GM18951 (cell line): ENCODE data around the gene ZBED6.
"Not testable (repeated sequence)": the region's sequence is repeated elsewhere in the genome, so short reads cannot be mapped to it uniquely, and the experiment has no call there.

Experiments used
- POLR2A ChIP-seq: IDR thresholded peaks from 4 replicates; pipeline ENCODE4 v1.6.1; 2011; ENCODE audit warnings: mild to moderate bottlenecking; ENCODE audit not compliant: insufficient read length, insufficient read depth; ENCODE audit errors: extremely low read depth
- in situ Hi-C: fragments of 300-500 bp; cut with MboI; formaldehyde crosslinking; loops from one replicate; pipeline ENCODE4 v1.12.0; 2022; ENCODE audit warnings: low sequenced_read_pairs, mixed read lengths, inconsistent platforms; ENCODE audit not compliant: unreplicated experiment

Gene ZBED6

GRCh38 chr1:203794764-203795440 lies 521 bp upstream of the ZBED6 start:
- TF ChIP-seq POLR2A, result no peak
- in situ Hi-C loops, result no loop called here

DNA sequence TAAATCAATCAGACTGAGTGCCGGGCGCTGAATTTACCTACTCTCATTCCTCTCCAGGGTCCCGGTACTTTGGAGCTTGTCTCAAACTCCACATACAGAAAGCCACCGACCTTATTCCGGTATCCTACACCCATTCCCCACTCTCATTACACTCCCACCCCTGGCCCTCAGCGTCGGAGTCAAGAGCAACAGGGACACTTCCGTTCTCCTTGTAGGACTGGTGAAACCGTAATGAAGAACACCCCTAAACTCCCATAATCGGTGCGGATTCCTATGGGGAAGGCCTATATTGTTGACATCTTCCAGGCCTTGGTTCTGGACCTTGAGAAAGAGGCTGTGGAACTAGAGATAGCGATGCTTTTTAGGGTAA lies 798 bp downstream of the ZBED6 start:
- no peak for TF ChIP-seq POLR2A
- in situ Hi-C loops, result no loop called here

- no peak for TF ChIP-seq POLR2A
- in situ Hi-C loops, result no loop called here
Measured at GRCh38 chr1:203797216-203797615, 1.8 kb downstream of the ZBED6 start.

- in situ Hi-C loops, result no loop called here
- TF ChIP-seq POLR2A, result no peak
Measured at GRCh38 chr1:203797948-203798655, 2.7 kb downstream of the ZBED6 start.

DNA sequence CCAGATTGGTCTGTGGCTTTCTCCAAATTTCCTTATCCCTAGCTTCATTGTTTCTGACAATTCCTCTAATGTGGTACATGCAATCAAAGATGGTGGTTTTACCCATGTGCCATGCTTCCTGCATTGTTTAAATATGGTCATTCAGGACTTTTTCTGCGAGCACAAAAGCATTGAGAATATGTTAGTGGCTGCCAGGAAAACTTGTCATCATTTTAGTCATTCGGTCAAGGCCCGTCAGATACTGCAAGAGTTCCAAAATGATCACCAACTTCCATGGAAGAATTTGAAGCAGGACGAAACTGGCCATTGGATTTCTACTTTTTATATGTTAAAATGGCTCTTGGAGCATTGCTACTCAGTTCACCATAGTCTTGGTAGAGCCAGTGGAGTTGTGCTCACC lies 3.7 kb downstream of the ZBED6 start:
- TF ChIP-seq POLR2A, result no peak
- in situ Hi-C loops, result no loop called here

DNA sequence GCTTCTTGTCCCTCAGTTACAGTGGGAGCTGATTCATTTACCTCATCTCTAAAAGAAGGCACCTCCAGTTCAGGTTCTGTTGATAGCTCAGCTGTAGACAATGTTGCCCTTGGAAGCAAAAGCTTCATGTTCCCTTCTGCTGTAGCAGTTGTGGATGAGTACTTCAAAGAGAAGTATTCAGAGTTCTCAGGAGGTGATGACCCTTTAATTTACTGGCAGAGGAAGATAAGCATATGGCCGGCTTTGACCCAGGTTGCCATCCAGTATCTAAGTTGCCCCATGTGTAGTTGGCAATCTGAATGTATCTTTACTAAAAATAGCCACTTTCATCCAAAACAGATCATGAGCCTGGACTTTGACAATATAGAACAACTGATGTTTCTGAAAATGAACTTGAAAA lies 4.5 kb downstream of the ZBED6 start:
- in situ Hi-C loops, result no loop called here

DNA sequence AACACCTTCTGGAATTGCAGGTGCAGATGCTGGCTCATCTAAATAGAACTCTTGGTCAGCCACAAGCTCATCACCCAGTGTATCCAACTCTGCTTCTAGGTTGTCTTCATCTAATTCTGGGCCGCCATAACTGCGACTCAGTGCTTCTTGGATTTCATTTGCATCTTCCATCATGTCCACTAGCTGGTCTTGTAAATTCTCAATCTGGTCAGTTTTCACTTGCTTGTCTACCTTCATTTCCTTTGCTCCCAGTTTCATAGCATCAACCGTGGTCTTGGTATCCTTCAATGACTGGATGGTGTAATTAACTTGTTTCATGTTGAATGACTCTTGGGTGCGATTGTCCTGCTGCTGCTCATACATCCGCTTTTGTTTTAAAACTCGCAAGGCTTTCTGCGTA lies 10.3 kb downstream of the ZBED6 start:
- TF ChIP-seq POLR2A, result no peak
- in situ Hi-C loops, result no loop called here

More for the DNA sequence above, 4.5 kb downstream of the ZBED6 start:
- TF ChIP-seq POLR2A, result no peak

GRCh38 chr1:203807196-203807595 lies 11.8 kb downstream of the ZBED6 start:
- in situ Hi-C loops, result no loop called here

DNA sequence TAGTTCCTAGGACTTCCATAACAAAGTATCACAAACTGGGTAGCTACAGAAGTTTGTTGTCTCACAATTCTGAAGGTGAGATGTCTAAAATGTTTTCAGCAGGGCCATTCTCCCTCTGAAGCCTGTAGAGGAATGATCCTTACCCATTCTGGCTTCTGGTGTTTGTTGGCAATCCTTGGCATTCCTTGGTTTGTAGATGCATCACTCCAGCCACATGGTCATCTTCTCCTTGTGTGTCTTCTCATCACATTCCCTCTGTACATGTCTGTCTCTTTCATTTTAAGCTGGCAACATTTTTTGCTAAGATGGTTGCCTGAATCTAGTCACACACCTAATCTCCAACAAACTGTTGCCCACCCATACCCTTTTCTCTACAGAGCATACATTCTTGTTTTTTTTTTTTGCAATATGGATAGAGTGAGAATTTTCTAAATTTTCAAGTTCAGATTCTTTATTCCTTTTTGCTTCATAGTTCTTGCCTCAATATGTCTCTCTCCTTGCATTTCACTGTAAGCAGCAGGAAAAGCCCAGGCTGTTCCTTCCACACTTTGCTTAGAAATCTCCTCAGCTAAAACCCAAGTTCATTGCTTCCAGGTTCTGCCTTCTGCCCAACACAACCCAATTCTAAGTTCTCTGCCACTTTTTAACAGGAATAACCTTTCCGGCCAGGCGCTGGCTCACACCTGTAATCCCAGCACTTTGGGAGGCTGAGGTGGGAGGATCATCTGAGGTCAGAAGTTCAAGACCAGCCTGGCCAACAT lies 18.3 kb downstream of the ZBED6 start:
- no peak for TF ChIP-seq POLR2A
- in situ Hi-C loops, result no loop called here

More at GRCh38 chr1:203807196-203807595, 11.8 kb downstream of the ZBED6 start:
- TF ChIP-seq POLR2A, result no peak

DNA sequence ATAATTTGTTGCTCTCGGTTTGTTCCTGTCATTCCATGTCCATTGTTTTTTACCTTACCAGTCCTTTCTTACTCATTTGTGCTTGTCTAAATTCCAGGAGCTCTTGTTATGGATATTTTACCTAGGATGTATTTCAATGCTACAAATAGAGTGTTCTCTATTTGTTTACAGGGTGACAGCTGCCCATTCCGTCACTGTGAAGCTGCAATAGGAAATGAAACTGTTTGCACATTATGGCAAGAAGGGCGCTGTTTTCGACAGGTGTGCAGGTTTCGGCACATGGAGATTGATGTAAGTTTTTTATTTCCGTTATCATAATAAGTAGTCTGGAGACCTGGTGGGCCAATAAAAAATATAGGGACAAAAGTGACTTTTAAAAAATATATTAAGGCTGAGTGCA lies 23.0 kb downstream of the ZBED6 start:
- no peak for TF ChIP-seq POLR2A
- in situ Hi-C loops, result no loop called here

- in situ Hi-C loops, result no loop called here
- no peak for TF ChIP-seq POLR2A
Measured at GRCh38 chr1:203823306-203823705, 27.9 kb downstream of the ZBED6 start.

DNA sequence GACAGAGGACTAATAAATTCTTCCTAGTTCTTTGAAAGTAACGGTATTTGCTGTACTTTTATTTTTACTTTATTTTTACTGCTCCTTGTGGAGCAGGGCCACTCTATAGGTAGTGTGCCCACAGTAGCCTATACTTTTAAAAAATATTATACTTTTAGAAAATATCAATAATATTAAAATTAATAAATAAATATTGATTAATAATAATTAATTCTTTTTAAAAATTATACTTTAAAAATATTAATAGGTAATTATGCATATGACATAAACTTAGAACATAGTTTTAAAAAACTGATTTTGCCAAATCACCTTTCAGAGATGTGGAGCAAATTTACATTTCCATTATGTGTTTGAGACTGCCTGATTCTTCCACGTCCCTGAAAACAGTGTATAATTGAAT lies 30.8 kb downstream of the ZBED6 start:
- in situ Hi-C loops, result no loop called here
- no peak for TF ChIP-seq POLR2A

- in situ Hi-C loops, result no loop called here
- no peak for TF ChIP-seq POLR2A
Measured at GRCh38 chr1:203828002-203828401, 32.6 kb downstream of the ZBED6 start.

- in situ Hi-C loops, result no loop called here
Measured at GRCh38 chr1:203828503-203828902, 33.1 kb downstream of the ZBED6 start.

GRCh38 chr1:203829247-203829646 lies 33.8 kb downstream of the ZBED6 start:
- in situ Hi-C loops, result not testable (repeated sequence)

More at GRCh38 chr1:203828503-203828902, 33.1 kb downstream of the ZBED6 start:
- no peak for TF ChIP-seq POLR2A
